HG03097 (cell line): Measurements from ENCODE around the gene ITGB2.

ENCODE experiments used
- ATAC-seq: cut with Tn5 transposase; IDR thresholded peaks from one replicate; pipeline ENCODE4 v1.9.1; 2021; ENCODE audit not compliant: unreplicated experiment, low FRiP score

ITGB2 gene

DNA sequence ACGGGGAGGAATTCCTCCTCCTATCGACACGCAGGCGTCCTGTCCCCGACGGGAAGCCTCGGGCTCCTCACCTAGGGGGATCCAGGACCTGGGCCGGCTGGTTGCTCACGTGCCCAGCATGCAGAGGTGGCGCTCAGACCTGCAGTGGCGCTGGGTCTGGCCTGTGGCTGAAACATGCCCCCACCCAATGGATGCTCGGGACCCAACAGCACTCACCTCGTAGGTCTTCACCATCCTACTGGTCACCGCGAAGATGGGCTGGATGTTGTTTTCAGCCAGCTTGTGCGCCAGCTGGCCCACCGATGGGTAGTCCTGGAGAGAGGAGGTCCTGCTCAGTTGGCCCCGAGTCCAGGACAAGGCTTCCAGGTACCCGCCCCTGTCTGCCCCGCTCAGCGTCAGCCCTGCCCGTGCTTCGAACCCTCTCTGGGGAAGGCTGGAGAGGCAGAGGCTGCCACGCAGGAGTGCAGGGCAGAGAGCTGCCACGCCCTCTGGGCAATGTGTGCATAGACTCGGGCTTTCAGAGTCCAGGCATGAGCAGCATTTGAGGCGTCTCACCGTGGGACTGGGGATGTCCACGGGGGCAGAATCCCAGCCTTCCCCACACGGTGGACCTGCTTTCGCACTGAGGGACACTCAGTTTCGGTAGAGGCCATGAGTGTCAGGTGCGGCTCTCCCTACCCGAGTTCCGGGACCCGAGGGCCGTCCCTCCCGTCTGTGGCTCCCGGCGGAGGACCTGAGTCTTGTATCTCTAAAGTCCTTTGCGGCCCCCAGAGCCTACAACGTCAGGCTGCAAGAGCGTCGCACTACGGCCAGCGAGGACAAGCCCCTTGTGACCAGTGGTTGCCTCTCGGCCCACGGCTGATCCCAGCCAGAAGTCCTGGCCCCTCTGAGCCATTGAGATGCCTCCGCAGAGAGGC, 21.6 kb downstream of the ITGB2 start:
- no peak for ATAC-seq

DNA sequence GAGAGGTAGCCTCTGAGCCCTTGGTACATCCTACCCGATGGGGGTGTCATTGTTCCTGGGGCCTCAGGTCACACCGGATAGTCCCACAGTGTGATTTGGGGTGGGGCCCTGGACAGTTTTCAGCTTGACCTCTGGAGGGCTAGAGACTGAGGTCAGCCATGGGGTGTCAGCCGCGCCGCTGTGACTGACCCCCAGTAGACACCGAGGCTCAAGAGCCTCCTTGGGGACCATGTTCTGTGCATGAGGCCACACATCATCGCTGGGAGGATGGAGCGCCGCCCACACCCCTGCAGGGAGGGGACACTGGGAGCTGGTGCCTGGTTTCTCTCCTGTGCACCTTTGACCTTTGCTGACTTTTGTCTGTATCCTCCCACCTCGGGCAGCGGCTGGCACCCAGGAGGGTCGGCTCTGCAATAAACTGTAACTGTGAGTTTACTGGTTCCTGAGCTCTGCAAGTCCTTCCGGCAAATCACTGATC, 22.6 kb downstream of the ITGB2 start:
- ATAC-seq = no peak

DNA sequence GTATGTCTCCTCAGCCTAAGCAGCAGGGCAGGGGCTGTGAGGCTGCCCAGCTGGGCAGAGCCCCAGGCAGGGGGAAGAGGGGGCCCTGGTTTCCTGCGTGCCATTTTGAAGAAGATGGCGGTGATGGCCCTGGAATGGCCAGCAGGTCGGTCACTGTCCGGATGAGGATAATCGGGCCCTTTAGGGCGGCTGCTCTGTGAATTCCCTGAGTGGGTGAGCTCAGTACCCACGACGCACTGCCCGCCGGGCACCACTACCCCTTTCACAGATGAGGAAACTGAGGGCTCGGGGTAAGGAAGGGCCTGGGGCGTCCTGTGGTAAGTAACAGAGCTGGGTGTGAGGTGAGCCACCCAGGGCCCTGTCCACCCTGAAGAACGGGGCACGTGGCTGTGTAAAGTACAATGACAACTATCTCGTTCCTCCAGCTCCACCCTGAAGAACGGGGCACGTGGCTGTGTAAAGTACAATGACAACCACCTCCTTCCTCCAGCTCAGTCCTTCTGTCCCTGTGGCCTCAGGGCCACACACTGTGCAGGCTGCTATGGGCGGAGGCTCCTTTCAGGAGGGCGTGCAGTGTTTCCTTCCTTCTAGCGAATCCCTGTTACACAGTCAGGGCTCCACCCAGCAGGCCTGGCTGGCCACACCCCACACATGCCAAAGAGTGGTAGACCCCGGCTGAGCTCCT, 23.2 kb downstream of the ITGB2 start:
- no peak for ATAC-seq

GRCh38 chr21:44896561-44897286, 24.0 kb downstream of the ITGB2 start:
- ATAC-seq = no peak

DNA sequence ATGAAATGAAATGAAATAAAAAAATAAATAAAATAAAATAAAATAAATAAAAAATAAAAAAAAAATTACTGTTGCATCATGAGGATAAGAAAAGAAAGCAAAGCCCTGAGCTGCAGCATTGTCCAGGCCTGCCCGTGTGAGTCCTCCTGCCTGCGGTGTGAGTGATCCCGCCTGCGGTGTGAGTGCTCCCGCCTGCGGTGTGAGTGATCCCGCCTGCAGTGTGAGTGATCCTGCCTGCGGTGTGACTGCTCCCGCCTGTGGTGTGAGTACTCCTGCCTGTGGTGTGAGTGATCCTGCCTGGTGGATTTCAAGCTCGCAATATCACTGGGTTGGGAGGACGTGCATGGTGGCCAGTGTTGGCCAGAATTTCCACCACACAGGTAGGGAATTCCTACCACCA, 24.8 kb downstream of the ITGB2 start:
- no peak for ATAC-seq

DNA sequence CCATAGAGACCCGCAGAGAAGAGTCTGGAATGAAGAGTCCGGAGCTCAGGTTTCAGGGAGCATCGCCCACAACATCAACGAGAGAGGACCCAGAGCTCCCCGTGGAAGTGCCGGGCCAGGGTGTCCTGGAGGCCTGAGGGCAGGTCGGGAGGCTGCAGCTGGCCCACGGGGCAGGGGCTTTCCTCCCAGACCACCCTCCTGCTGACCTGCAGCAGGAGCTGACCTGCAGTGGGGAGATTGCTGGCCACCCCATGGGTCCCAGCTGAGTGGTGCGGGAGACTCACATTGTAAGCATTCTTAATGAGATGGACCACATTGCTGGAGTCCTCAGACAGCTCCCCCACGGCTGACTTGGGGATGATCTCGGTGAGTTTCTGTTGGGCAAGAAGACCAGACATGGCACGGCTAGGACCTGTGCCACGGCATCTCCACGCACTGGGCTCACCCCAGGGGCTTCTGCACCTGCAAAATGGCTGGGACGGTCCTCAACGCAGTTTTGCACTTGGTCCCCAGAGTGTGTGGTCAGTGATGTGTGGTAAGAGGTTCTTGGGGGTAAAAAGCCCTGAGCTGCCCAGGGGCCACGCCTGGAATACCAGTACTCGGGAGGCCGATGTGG, 25.9 kb downstream of the ITGB2 start:
- ATAC-seq = no peak

DNA sequence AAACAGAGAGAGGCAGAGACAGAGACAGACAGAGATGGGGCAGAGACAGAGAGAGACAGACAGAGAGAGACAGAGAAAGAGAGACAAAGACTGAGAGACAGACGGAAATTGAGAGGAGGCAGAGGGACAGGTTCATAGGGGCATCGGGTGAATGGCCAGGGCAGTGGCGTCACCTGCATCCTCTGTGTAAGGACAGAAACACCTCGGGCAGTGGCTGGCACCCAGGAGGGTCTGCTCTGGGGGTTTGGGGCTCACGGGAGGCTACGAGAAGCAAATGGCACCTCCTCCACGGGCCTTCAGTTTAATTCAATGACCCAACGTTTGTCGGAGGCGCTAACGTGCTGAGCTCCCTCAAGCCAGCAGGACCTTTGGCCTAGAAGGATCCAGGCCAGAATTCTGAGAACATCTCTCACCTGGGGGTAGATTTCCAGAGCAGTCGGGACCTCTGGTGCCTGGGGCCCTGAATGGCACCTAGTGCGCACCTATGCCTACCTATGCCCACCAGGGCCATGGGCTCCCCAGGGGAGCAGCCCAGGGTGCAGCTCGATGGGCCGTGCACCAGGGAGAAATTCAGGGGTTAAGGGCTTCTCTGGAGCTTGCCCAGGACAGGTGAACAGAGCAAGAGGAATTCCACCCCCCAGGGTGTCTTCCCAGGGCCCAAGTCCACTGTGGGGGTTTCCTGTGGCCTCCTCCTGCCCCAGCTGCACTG, 26.6 kb downstream of the ITGB2 start:
- no peak for ATAC-seq

DNA sequence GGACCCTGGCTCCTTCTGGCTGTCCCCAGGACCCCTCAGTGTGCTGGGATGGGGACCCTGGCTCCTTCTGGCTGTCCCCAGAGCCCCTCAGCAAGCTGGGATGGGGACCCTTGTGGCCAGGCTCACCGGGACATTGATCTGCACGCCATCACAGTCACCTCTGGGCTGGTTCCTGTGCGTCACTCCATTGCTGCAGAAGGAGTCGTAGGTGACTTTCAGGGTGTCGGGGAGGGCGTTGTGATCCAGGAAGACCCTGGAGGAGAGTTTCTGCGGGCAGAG, 27.5 kb downstream of the ITGB2 start:
- ATAC-seq = no peak

DNA sequence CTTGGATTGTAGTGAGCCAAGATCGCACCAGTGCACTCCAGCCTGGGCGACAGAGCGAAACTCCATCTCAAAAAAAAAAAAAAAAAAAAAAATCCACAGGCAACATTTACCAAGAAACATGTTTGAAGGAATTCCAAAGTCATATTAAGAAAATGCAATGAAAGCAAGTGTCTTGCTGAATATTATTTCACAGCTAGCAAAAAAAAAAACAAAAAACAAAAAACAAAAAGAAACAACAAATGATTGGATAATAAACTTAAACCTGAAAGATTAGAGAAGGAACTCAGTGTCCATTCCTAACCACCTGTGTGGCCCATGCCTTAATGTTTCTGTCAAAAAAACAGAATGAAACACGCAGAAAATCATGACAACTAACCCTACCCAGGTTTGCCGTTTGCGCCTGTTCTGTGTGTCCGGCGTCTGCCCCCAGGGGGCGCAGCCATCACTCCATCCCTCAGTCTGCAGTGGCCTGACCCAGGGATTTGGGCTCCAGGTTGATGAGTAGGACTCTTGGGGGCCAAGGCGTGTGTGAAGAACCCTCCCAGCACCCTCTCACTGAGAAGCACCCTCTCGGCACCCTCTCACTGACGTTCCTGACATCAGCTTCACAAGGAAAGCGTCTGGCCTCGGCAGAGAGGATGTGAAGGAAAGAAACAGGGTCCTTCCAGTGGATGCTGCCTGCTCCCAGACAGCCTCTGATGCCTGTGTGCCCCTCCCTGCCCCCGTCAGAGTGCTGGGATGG, 28.0 kb downstream of the ITGB2 start:
- no peak for ATAC-seq

DNA sequence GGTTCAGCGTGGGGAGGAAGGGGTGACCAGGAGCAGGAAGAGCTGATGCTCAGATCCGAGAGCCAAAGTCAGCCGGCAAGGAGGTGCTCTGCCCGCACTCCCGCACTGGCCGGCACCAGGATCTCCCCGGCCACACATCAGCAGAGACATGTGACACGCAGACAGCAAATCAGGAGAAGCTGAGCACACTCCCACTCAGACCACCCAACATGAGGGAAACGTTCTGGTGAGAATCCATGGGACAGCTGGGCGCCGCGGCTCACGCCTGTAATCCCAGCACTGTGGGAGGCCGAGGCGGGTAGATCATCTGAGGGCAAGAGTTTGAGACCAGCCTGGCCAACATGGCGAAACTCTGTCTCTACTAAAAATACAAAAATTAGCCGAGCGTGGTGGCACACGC, 28.6 kb downstream of the ITGB2 start:
- ATAC-seq = no peak

- no peak for ATAC-seq
These were observed 29.1 kb downstream of the ITGB2 start for GRCh38 chr21:44891631-44892031.

GRCh38 chr21:44890961-44891541, 29.6 kb downstream of the ITGB2 start:
- ATAC-seq = no peak

GRCh38 chr21:44890338-44890931, 30.3 kb downstream of the ITGB2 start:
- ATAC-seq = no peak

DNA sequence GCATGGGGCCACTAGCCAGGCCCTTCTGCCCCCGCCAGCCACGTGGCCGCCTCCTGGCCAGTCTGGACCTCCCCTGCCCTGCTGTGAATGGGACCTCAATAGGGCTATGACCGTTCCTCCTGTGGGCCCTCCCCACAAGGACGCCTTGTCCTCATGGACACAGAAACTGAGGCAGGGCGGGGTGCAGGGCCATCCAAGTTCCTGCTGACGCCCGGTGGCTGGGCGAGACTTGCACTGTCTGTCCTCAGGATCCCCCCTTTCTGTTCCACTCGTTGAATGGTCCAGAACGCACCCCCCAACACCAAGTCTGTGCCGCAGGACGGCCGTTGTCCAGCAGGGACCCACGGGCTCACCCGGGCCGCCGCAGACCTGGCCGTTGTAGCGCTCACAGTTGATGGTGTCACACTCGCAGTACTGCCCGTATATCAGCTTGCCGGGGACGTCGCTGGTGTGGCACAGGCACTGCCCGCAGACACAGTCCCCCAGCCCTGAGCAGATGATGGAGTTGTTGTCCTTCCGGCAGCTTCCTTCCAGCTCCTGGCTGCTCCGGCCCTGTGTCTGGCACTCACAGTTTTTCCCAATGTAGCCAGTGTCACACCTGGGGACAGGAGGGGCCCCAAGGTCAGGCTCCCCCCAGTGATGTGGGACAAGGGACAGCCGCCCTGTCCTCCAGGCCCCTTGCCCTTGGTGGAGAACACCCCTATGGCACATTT, 30.9 kb downstream of the ITGB2 start:
- no peak for ATAC-seq

DNA sequence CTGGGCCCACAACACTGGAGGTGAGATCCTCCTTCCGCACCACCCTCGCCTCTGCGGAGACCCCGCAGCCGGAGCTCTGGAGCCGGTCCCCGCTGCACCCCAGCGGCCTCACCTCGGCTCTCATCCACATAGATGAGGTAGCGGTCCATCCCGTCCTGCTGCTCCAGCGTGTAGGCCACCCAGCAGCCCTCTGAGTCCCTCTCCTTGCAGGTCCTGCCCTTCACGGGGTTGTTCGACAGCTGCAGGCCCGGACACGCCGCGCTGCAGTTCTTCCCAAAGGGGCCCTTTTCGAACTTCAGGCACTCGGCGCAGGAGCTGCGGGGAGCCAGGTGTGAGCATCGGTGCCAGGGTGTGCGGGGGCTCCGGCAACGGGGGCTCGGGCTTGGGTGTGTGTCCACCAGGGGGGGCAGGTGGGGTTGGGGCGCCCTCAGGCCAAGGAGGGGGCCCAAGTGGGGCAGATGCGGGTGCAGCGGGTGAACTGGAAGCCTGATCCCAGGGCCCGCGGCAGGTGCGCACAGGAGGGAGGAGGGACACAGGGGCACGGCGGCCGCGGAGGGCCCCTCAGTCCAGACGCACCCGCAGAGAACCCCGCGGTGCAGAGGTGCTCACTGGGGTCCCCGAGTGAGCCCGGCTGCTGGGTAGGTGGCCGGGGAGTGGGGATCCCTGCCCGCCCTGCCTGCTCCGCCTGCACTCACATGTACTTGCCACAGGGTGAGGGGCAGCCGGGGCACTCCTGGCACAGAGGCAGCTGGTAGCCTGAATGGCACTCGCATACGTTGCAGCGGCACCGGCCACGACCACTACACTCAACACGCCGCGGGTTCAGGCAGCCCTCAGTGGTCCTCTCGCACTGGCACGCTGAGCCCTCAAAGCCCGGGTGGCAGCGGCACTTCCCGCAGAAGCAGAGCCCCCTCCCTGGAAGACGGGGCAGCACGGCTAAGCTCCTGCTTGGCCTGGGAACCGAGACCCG, 31.8 kb downstream of the ITGB2 start:
- no peak for ATAC-seq

DNA sequence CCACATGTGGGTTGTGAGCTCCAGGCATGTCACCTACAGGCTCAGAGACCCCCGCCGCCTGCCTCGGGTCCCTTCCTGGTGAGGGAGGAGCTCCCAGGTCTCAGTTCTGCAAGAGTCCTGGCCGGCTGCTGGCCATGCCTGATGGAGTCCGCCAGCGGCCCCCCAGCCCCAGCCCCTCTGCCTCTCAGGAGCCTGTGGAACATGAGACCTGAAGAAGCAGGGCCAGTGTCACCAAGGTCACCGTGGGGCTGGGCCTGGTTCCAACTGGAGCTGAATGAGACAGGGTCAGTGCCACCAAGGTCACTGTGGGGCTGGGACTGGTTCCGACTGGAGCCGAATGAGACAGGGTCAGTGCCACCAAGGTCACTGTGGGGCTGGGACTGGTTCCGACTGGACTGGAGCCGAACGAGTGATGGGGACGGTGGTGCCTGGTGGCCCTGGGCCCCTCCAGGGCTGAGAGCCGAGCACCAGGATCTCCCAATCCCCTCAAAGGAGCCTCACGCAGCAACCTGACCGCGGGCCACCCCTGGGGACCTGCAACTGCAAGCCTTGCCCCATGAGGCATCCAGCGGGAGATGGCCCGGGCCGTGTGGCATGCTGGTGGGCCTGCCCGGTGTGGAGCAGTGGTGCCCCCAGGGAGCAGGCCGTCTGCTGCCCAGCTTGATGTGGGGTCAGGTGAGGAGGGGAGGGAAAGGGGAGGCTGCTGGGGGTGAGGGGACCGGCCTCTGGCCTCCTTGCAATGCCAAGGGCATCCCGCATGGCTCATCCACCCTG, 32.7 kb downstream of the ITGB2 start:
- ATAC-seq = no peak
